H1 (cell line): ENCODE data around the gene DLX5. TPM values are rescaled to one million over a fixed set of nuclear protein-coding genes. Genes with fewer than 3 reads are reported as not detected.

Experiments used
- CTCF ChIA-PET: fragments of 300-600 bp; sonication (Branson Sonifier 250); formaldehyde crosslinking; loops from one replicate; lab custom pipeline; 2021; ENCODE audit not compliant: partially characterized antibody; lab: Charles Lee
- POLR2A ChIA-PET: fragments of 300-600 bp; sonication (Branson Sonifier 250); formaldehyde crosslinking; loops from one replicate; lab custom pipeline; 2021; ENCODE audit warnings: inconsistent platforms; ENCODE audit not compliant: partially characterized antibody; lab: Charles Lee
- DNase-seq, 2 experiments: peaks; one replicate each; pipeline versions ENCODE4 v3.0.0 to v3.0.0-alpha.2; 2010 to 2022; ENCODE audit warnings: low spot score in 2 of 2, low read depth in 1 of 2, mixed read lengths in 1 of 2
- FAIRE-seq: peaks from 2 replicates; lab custom pipeline; 2011; peaks lifted over from hg19 to GRCh38; lab: Jason Lieb, UNC
- H2AFZ ChIP-seq: 2 replicates; pipeline ENCODE4 v1.8.1; 2012; ENCODE audit warnings: low read length, inconsistent platforms
- H2AK5ac ChIP-seq: 2 replicates; pipeline ENCODE4 v1.6.1; 2013; ENCODE audit warnings: low read depth, low read length
- H2BK120ac ChIP-seq: replicated peaks from 2 replicates; pipeline ENCODE3; 2013; ENCODE audit warnings: low read depth, low read length, inconsistent platforms
- H2BK12ac ChIP-seq: 2 replicates; pipeline ENCODE4 v1.6.1; 2013; ENCODE audit warnings: low read depth, low read length
- H2BK15ac ChIP-seq: 2 replicates; pipeline ENCODE4 v1.6.1; 2013; ENCODE audit warnings: low read length
- H2BK20ac ChIP-seq: 2 replicates; pipeline ENCODE4 v1.6.1; 2013; ENCODE audit warnings: low read length
- H2BK5ac ChIP-seq: 2 replicates; pipeline ENCODE4 v1.6.1; 2013; ENCODE audit warnings: low read depth, low read length
- H3K14ac ChIP-seq: 2 replicates; pipeline ENCODE4 v1.6.1; 2013; ENCODE audit warnings: inconsistent platforms; ENCODE audit not compliant: insufficient read length
- H3K18ac ChIP-seq: 2 replicates; pipeline ENCODE4 v1.6.1; 2013; ENCODE audit warnings: low read length; ENCODE audit errors: extremely low read depth
- H3K23ac ChIP-seq: 2 replicates; pipeline ENCODE4 v1.6.1; 2013; ENCODE audit warnings: inconsistent platforms; ENCODE audit not compliant: insufficient read length
- H3K23me2 ChIP-seq: 2 replicates; pipeline ENCODE4 v1.6.1; 2013; ENCODE audit warnings: low read depth, low read length
- H3K27ac ChIP-seq: 2 replicates; pipeline ENCODE4 v1.6.1; 2011; ENCODE audit warnings: low read depth, low read length, inconsistent platforms
- H3K27me3 ChIP-seq, 4 experiments: replicated peaks in 1 of 4; 1 replicate in 1 of 4; 2 replicates in 3 of 4; pipeline versions ENCODE4 v1.6.1 to v1.8.1; 2011 to 2013; ENCODE audit warnings: low read length in 3 of 4, mild to moderate bottlenecking in 3 of 4, inconsistent platforms in 2 of 4, mixed read lengths in 2 of 4, moderate library complexity in 1 of 4; ENCODE audit not compliant: control insufficient read depth in 3 of 4, insufficient read depth in 3 of 4; ENCODE audit errors: extremely low read depth in 1 of 4
- H3K36me3 ChIP-seq, 4 experiments: 2 replicates each; pipeline versions ENCODE4 v1.6.1 to v1.8.1; 2011 to 2013; ENCODE audit warnings: mild to moderate bottlenecking in 4 of 4, low read length in 3 of 4, moderate library complexity in 2 of 4, control low read depth in 1 of 4, inconsistent platforms in 1 of 4; ENCODE audit not compliant: insufficient read depth in 4 of 4, control insufficient read depth in 2 of 4
- H3K4ac ChIP-seq: replicated peaks from 2 replicates; pipeline ENCODE3; 2013; ENCODE audit warnings: low read length, low read depth, mixed read lengths, inconsistent platforms; ENCODE audit not compliant: insufficient read length
- H3K4me1 ChIP-seq, 4 experiments: replicated peaks in 1 of 4; 1 replicate in 1 of 4; 2 replicates in 3 of 4; pipeline versions ENCODE4 v1.6.1 to v1.8.1; 2011 to 2013; ENCODE audit warnings: low read length in 3 of 4, inconsistent platforms in 2 of 4, mixed read lengths in 1 of 4; ENCODE audit not compliant: insufficient read depth in 4 of 4, control insufficient read depth in 3 of 4
- H3K4me2 ChIP-seq, 2 experiments: 2 replicates each; pipeline versions ENCODE4 v1.6.1 to v1.8.1; 2011 to 2013; ENCODE audit warnings: low read depth in 2 of 2, low read length in 2 of 2, control low read depth in 1 of 2, inconsistent platforms in 1 of 2, mild to moderate bottlenecking in 1 of 2; ENCODE audit not compliant: insufficient read depth in 1 of 2
- H3K4me3 ChIP-seq, 4 experiments: fragments of 200-600, 300-600 bp in 1 of 4; sonication (generic), shearing (Covaris generic), sonication (Bioruptor Twin) in 1 of 4; 2 replicates each; pipeline versions ENCODE4 v1.5.1 to v1.8.1; 2011 to 2016; ENCODE audit warnings: low read length in 4 of 4, low read depth in 3 of 4, control low read depth in 2 of 4, inconsistent platforms in 2 of 4, mild to moderate bottlenecking in 2 of 4, mixed read lengths in 1 of 4, moderate library complexity in 1 of 4; ENCODE audit not compliant: insufficient read depth in 2 of 4; ENCODE audit errors: extremely low read depth in 1 of 4
- H3K56ac ChIP-seq: replicated peaks from 2 replicates; pipeline ENCODE3; 2013; ENCODE audit warnings: low read depth, mild to moderate bottlenecking, mixed read lengths, low read length, inconsistent platforms; ENCODE audit not compliant: insufficient read length
- H3K79me1 ChIP-seq: 2 replicates; pipeline ENCODE4 v1.6.1; 2013; ENCODE audit warnings: low read depth, low read length, control low read depth
- H3K79me2 ChIP-seq, 2 experiments: 2 replicates each; pipeline versions ENCODE4 v1.6.1 to v1.8.1; 2012 to 2013; ENCODE audit warnings: low read length in 2 of 2, mild to moderate bottlenecking in 2 of 2, inconsistent platforms in 1 of 2; ENCODE audit not compliant: insufficient read depth in 2 of 2, control insufficient read depth in 1 of 2
- H3K9ac ChIP-seq, 4 experiments: replicated peaks in 1 of 4; 1 replicate in 1 of 4; 2 replicates in 3 of 4; pipeline versions ENCODE4 v1.6.1 to v1.8.1; 2011 to 2013; ENCODE audit warnings: low read depth in 3 of 4, low read length in 3 of 4, control low read depth in 2 of 4, mild to moderate bottlenecking in 2 of 4, moderate library complexity in 2 of 4, inconsistent platforms in 1 of 4; ENCODE audit errors: extremely low read depth in 1 of 4
- H3K9me3 ChIP-seq, 2 experiments: 2 replicates each; pipeline versions ENCODE4 v1.6.1 to v1.8.1; 2012 to 2013; ENCODE audit warnings: mild to moderate bottlenecking in 2 of 2, moderate library complexity in 2 of 2, control low read depth in 1 of 2, inconsistent platforms in 1 of 2, low read depth in 1 of 2, low read length in 1 of 2, mixed read lengths in 1 of 2; ENCODE audit not compliant: insufficient read depth in 2 of 2
- H4K20me1 ChIP-seq, 2 experiments: replicated peaks in 1 of 2; 2 replicates each; pipeline versions ENCODE3 to v1.8.1; 2011 to 2013; ENCODE audit warnings: inconsistent platforms in 2 of 2, low read length in 2 of 2, mild to moderate bottlenecking in 1 of 2; ENCODE audit not compliant: insufficient read depth in 2 of 2, control insufficient read depth in 1 of 2
- H4K5ac ChIP-seq: 2 replicates; pipeline ENCODE4 v1.6.1; 2013; ENCODE audit warnings: low read length, low read depth, mixed read lengths, inconsistent platforms; ENCODE audit not compliant: insufficient read length
- H4K8ac ChIP-seq: 2 replicates; pipeline ENCODE4 v1.8.0; 2013; ENCODE audit warnings: mild to moderate bottlenecking, moderate library complexity, low read length, inconsistent platforms; ENCODE audit not compliant: insufficient read depth; ENCODE audit errors: extremely low read depth
- H4K91ac ChIP-seq: replicated peaks from 2 replicates; pipeline ENCODE3; 2013; ENCODE audit warnings: low read length, mixed read lengths, inconsistent platforms; ENCODE audit not compliant: insufficient read length
- CREB1 ChIP-seq: IDR thresholded peaks from 2 replicates; pipeline ENCODE4 v1.6.1; 2012; ENCODE audit warnings: inconsistent platforms
- FOSL1 ChIP-seq: IDR thresholded peaks from 2 replicates; pipeline ENCODE4 v1.6.1; 2011; ENCODE audit warnings: mild to moderate bottlenecking, low read depth, low read length, moderate library complexity; ENCODE audit not compliant: insufficient read depth
- POLR2AphosphoS5 ChIP-seq: IDR thresholded peaks from 2 replicates; pipeline ENCODE4 v1.6.1; 2011; ENCODE audit warnings: low read depth, low read length
- WGBS, 2 experiments: shearing (Covaris generic) in 1 of 2; methylation state at CpG; one replicate each; pipeline versions ENCODE4 v1.1.6 to v1.1.7; 2013 to 2015; ENCODE audit warnings: low lambda C conversion rate in 2 of 2, mixed read lengths in 2 of 2, inconsistent platforms in 1 of 2, low coverage in 1 of 2, missing lambda C conversion rate in 1 of 2; ENCODE audit not compliant: insufficient replicate concordance in 2 of 2, insufficient coverage in 1 of 2, insufficient read length in 1 of 2; ENCODE audit errors: extremely low coverage in 1 of 2, missing lambda C conversion rate in 1 of 2; 5-methylcytosine and 5-hydroxymethylcytosine counted together
- polyA plus RNA-seq, 7 experiments: library from polyadenylated mRNA; depleted of rRNA in 3 of 7; stranded (reverse) in 5 of 7; unstranded in 2 of 7; fragments of >200 nt in 5 of 7; fragments of 200-250 nt in 2 of 7; gene quantifications; 1 replicate in 5 of 7; 2 replicates in 1 of 7; 4 replicates in 1 of 7; pipeline versions ENCODE4 v1.2.1 to v1.2.3, GENCODE V29; 2011 to 2013; ENCODE audit warnings: missing spikeins in 2 of 7, mixed read lengths in 2 of 7
- total RNA-seq: library from RNA; stranded (reverse); fragmentation: NEBNext Ultra II Directional; extraction: Animal tissue kit (Norgen Biotek cat#: 25700); gene quantifications from 2 replicates; pipeline ENCODE4 v1.2.1, GENCODE V29; 2021

Gene DLX5
- total and polyA plus RNA-seq, 2 of the 8 experiments (the other 6 are each of a cell fraction or from before 2014, with no cell fraction given): not detected

DNA sequence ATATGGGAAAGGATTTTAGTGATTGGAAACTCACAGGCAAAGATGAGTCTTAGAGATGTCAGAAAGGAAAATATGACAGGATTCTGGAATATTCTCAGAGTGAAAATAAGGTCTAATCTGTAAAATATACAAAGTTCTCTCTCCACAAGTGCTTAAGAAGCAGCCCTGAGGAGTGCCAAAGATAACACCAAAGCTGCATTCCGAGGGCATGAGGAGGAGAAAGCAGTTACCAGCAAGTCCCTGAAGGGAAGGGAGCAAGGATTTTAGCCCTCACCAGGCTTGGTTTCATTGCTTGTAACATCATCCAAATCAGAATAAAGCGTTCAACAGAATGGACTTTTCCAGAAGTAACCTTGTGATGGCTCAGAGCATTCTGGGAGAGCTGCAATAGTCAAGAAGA is 50.6 kb downstream of the DLX5 start:
- H2BK20ac ChIP-seq: no peak overlapping the region
- H3K27ac ChIP-seq: no peak overlapping the region
- H2BK120ac ChIP-seq: no peak overlapping the region
- H3K14ac ChIP-seq: no peak overlapping the region
- WGBS, 2 experiments: 83% methylated on average over 2 of the region's 2 CpGs; no CpG with 5 or more reads in 1 of the 2 experiments
- no peaks in the 10 kb centered on the region for H3K4me1 ChIP-seq
- H4K5ac ChIP-seq: no peak overlapping the region
- H2BK12ac ChIP-seq: no peak overlapping the region
- no peak overlapping the region for H4K91ac ChIP-seq
- H3K9ac ChIP-seq: no peak overlapping the region
- ChIA-PET POLR2A (no interaction called here), CTCF (no interaction called here)
- no peak overlapping the region for H2AK5ac ChIP-seq
- no peaks in the 10 kb centered on the region for H3K9me3 ChIP-seq
- H3K79me1 ChIP-seq: no peaks in the 10 kb centered on the region
- H4K20me1 ChIP-seq: no peaks in the 10 kb centered on the region
- no peak overlapping the region for H3K4me2 ChIP-seq
- H3K36me3 ChIP-seq: no peaks in the 10 kb centered on the region
- H2AFZ ChIP-seq: no peak overlapping the region
- DNase-seq (no peak), FAIRE-seq (no peak)
- no peak overlapping the region for H2BK5ac ChIP-seq
- H3K79me2 ChIP-seq: no peaks in the 10 kb centered on the region
- no peak overlapping the region for H3K18ac ChIP-seq
- no peak overlapping the region for H3K56ac ChIP-seq
- no peak for TF ChIP-seq POLR2AphosphoS5
- TF ChIP-seq FOSL1: no peak
- no peak for TF ChIP-seq CREB1
- H3K4me3 ChIP-seq: no peak overlapping the region
- H4K8ac ChIP-seq: no peak overlapping the region
- peaks cover 1% of the 10 kb centered on the region; the same call in 1 of the 2 replicates for H3K23me2 ChIP-seq
- H3K23ac ChIP-seq: no peak overlapping the region
- H3K4ac ChIP-seq: no peak overlapping the region
- peaks cover 0 to 1% (median 0%) of the 10 kb centered on the region in 4 experiments; a peak in 1 of 7 replicates for H3K27me3 ChIP-seq
- no peak overlapping the region for H2BK15ac ChIP-seq
